Liver (tissue), 9 donors: ENCODE data around the gene ZNF768. TPM values are rescaled to one million over a fixed set of nuclear protein-coding genes. Genes with fewer than 3 reads are reported as not detected.

Experiments used
- DNase-seq: peaks from one replicate; pipeline ENCODE4 v3.0.0-alpha.2; 2017; ENCODE audit warnings: low spot score
- H3K27ac ChIP-seq, 2 donors: one replicate each; pipeline ENCODE4 v1.7.0; 2013; ENCODE audit warnings: inconsistent platforms in 2 of 2, low read length in 2 of 2, control low read depth in 1 of 2, low read depth in 1 of 2, mild to moderate bottlenecking in 1 of 2
- H3K27me3 ChIP-seq, 4 donors: one replicate each; pipeline versions ENCODE4 v1.6.1 to v1.7.0; 2013; ENCODE audit warnings: low read length in 3 of 4, inconsistent platforms in 1 of 4, mild to moderate bottlenecking in 1 of 4, moderate library complexity in 1 of 4; ENCODE audit not compliant: control insufficient read depth in 4 of 4, insufficient read depth in 4 of 4
- H3K36me3 ChIP-seq, 4 donors: one replicate each; pipeline versions ENCODE4 v1.6.1 to v1.7.0; 2013; ENCODE audit warnings: low read length in 3 of 4, mild to moderate bottlenecking in 3 of 4, low read depth in 1 of 4, moderate library complexity in 1 of 4; ENCODE audit not compliant: control insufficient read depth in 4 of 4, insufficient read depth in 3 of 4
- H3K4me1 ChIP-seq, 4 donors: one replicate each; pipeline versions ENCODE4 v1.6.1 to v1.7.0; 2013; ENCODE audit warnings: low read length in 3 of 4, mild to moderate bottlenecking in 3 of 4, moderate library complexity in 1 of 4; ENCODE audit not compliant: control insufficient read depth in 4 of 4, insufficient read depth in 4 of 4
- H3K4me3 ChIP-seq, 3 donors: one replicate each; pipeline versions ENCODE4 v1.6.1 to v1.7.0; 2013; ENCODE audit warnings: low read length in 3 of 3, control low read depth in 1 of 3, low read depth in 1 of 3, mild to moderate bottlenecking in 1 of 3
- H3K9ac ChIP-seq, 2 donors: one replicate each; pipeline ENCODE4 v1.7.0; 2013; ENCODE audit warnings: low read length in 2 of 2, mild to moderate bottlenecking in 2 of 2, moderate library complexity in 2 of 2, control low read depth in 1 of 2, low read depth in 1 of 2
- H3K9me3 ChIP-seq, 4 donors: one replicate each; pipeline versions ENCODE4 v1.6.1 to v1.7.0; 2013; ENCODE audit warnings: low read length in 3 of 4; ENCODE audit not compliant: control insufficient read depth in 4 of 4
- ATF3 ChIP-seq: IDR thresholded peaks from 2 replicates; pipeline ENCODE4 v1.6.1; 2016; ENCODE audit warnings: antibody characterized with exemption
- CTCF ChIP-seq: fragments of 150-350 bp; IDR thresholded peaks from 2 replicates; pipeline ENCODE4 v1.5.1; 2017; ENCODE audit warnings: improper control_type of control experiment, low read depth, low read length; ENCODE audit not compliant: missing input control
- EGR1 ChIP-seq, 2 donors: IDR thresholded peaks; 2 replicates each; pipeline ENCODE4 v1.6.1; 2016 to 2018; ENCODE audit warnings: antibody characterized with exemption in 2 of 2, low read depth in 2 of 2
- FOXA1 ChIP-seq: IDR thresholded peaks from 2 replicates; pipeline ENCODE4 v1.6.1; 2016; ENCODE audit warnings: antibody characterized with exemption
- FOXA2 ChIP-seq: IDR thresholded peaks from 2 replicates; pipeline ENCODE4 v1.6.1; 2016; ENCODE audit warnings: antibody characterized with exemption
- GABPA ChIP-seq, 2 donors: IDR thresholded peaks in 1 of 2; conservative IDR thresholded peaks in 1 of 2; 2 replicates each; pipeline ENCODE4 v1.6.1; 2016; ENCODE audit warnings: antibody characterized with exemption in 2 of 2, mild to moderate bottlenecking in 1 of 2, moderate library complexity in 1 of 2
- HNF4A ChIP-seq, 2 donors: conservative IDR thresholded peaks; 2 replicates each; pipeline ENCODE4 v1.6.1; 2016; ENCODE audit warnings: antibody characterized with exemption in 2 of 2, mild to moderate bottlenecking in 2 of 2
- HNF4G ChIP-seq: IDR thresholded peaks from 2 replicates; pipeline ENCODE4 v1.6.1; 2016; ENCODE audit warnings: antibody characterized with exemption
- JUND ChIP-seq, 2 donors: IDR thresholded peaks; 2 replicates each; pipeline ENCODE4 v1.6.1; 2016; ENCODE audit warnings: antibody characterized with exemption in 2 of 2
- MAX ChIP-seq: IDR thresholded peaks from 2 replicates; pipeline ENCODE4 v1.6.1; 2016; ENCODE audit warnings: antibody characterized with exemption
- NR2F2 ChIP-seq: IDR thresholded peaks from 2 replicates; pipeline ENCODE4 v1.6.1; 2016; ENCODE audit warnings: antibody characterized with exemption
- RAD21 ChIP-seq, 2 donors: IDR thresholded peaks; 2 replicates each; pipeline ENCODE4 v1.6.1; 2016; ENCODE audit warnings: antibody characterized with exemption in 2 of 2, mild to moderate bottlenecking in 2 of 2
- REST ChIP-seq: IDR thresholded peaks from 2 replicates; pipeline ENCODE4 v1.6.1; 2016; ENCODE audit warnings: antibody characterized with exemption, mild to moderate bottlenecking
- RXRA ChIP-seq, 2 donors: IDR thresholded peaks; 2 replicates each; pipeline ENCODE4 v1.6.1; 2017 to 2018; ENCODE audit warnings: antibody characterized with exemption in 2 of 2, mild to moderate bottlenecking in 1 of 2
- SP1 ChIP-seq: IDR thresholded peaks from 2 replicates; pipeline ENCODE4 v1.6.1; 2018; ENCODE audit warnings: antibody characterized with exemption, mild to moderate bottlenecking
- TAF1 ChIP-seq: conservative IDR thresholded peaks from 2 replicates; pipeline ENCODE4 v1.6.1; 2016; ENCODE audit warnings: antibody characterized with exemption, mild to moderate bottlenecking
- YY1 ChIP-seq: IDR thresholded peaks from 2 replicates; pipeline ENCODE4 v1.6.1; 2016; ENCODE audit warnings: antibody characterized with exemption, mild to moderate bottlenecking
- ZBTB33 ChIP-seq: IDR thresholded peaks from 2 replicates; pipeline ENCODE4 v1.6.1; 2016; ENCODE audit warnings: antibody characterized with exemption
- WGBS: extraction: QIAGEN DNeasy Blood & Tissue Kit; methylation state at CpG from one replicate; pipeline ENCODE4 v1.1.7; 2013; 5-methylcytosine and 5-hydroxymethylcytosine counted together
- polyA plus RNA-seq, 2 donors: library from polyadenylated mRNA; stranded (reverse) in 1 of 2; unstranded in 1 of 2; fragments of 200-250 nt in 1 of 2; fragments of >200 nt in 1 of 2; fragmentation: Nextera tagmentation in 1 of 2; extraction: Ambion mirVana in 1 of 2; gene quantifications; one replicate each; pipeline versions ENCODE4 v1.2.1 to v1.2.3, GENCODE V29; 2013 to 2015
- total RNA-seq, 2 donors: library from RNA; depleted of rRNA; stranded (reverse); fragments of >200 nt; gene quantifications; one replicate each; pipeline ENCODE4 v1.2.3, GENCODE V29; 2014
- donor health status: healthy.
- donor health status: healthy.
- donor health status: healthy.
- donor health status: healthy.
- donor health status: healthy.

ZNF768 gene
- total and polyA plus RNA-seq, 4 donors: 2.2 to 16.9 (median 10.9) TPM

- TF ChIP-seq EGR1 (IDR thresholded peaks at IDR 0.05; ENCODE audit: low read depth in 2 of 2): no peak
- no peak for TF ChIP-seq YY1
- TF ChIP-seq FOXA1: no peak
- TF ChIP-seq MAX: no peak
- no peak for TF ChIP-seq SP1
- TF ChIP-seq JUND (IDR thresholded peaks at IDR 0.05): no peak
- TF ChIP-seq GABPA (IDR thresholded peaks at IDR 0.05 in 1 of 2, conservative IDR thresholded peaks at IDR 0.05 in 1 of 2): no peak
- no peak for TF ChIP-seq HNF4G
- TF ChIP-seq HNF4A (conservative IDR thresholded peaks at IDR 0.05): no peak
- TF ChIP-seq ZBTB33: no peak
- TF ChIP-seq TAF1: no peak
- TF ChIP-seq RAD21 (IDR thresholded peaks at IDR 0.05): no peak
- no peak for TF ChIP-seq FOXA2
- no peak for TF ChIP-seq REST
- no peak for TF ChIP-seq RXRA (IDR thresholded peaks at IDR 0.05)
- TF ChIP-seq CTCF: no peak
- no peak for TF ChIP-seq NR2F2
- TF ChIP-seq ATF3: no peak
- DNase-seq: no peak
These were observed 40.2 kb upstream of the ZNF768 start for GRCh38 chr16:30566531-30566930.

More at GRCh38 chr16:30566531-30566930, 40.2 kb upstream of the ZNF768 start:
- WGBS: 90% methylated on average over 4 of the region's 4 CpGs
- H3K27ac ChIP-seq: no peak overlapping the region
- peaks cover 0 to 1% (median 0%) of the 10 kb centered on the region in 4 donors for H3K36me3 ChIP-seq
- no peak overlapping the region for H3K4me3 ChIP-seq
- H3K4me1 ChIP-seq: peaks cover 0 to 11% (median 7%) of the 10 kb centered on the region in 4 donors
- H3K9me3 ChIP-seq: no peaks in the 10 kb centered on the region
- H3K9ac ChIP-seq: no peak overlapping the region
- H3K27me3 ChIP-seq: no peaks in the 10 kb centered on the region
